Spleen (tissue), 11 donors: Measurements from ENCODE around the gene ZNF747. TPM values are rescaled to one million over a fixed set of nuclear protein-coding genes. Genes with fewer than 3 reads are reported as not detected.
"Not testable (repeated sequence)": the region's sequence is repeated elsewhere in the genome, so short reads cannot be mapped to it uniquely, and the experiment has no call there.

ENCODE experiments used
- DNase-seq: peaks from one replicate; pipeline ENCODE4 v3.0.0-alpha.2; 2020
- H3K27ac ChIP-seq, 8 donors: fragments of 200-600 bp; sonication (generic) in 7 of 8; 1 replicate in 4 of 8; 2 replicates in 4 of 8; pipeline versions ENCODE4 v1.5.0 to v1.8.0; 2016 to 2021; ENCODE audit warnings: inconsistent platforms in 4 of 8, mild to moderate bottlenecking in 4 of 8, moderate library complexity in 1 of 8
- H3K27me3 ChIP-seq, 7 donors: fragments of 200-600 bp; sonication (generic) in 6 of 7; replicated peaks in 1 of 7; 1 replicate in 4 of 7; 2 replicates in 3 of 7; pipeline versions ENCODE4 v1.5.0 to v1.8.0; 2016 to 2021; ENCODE audit warnings: inconsistent platforms in 3 of 7, mild to moderate bottlenecking in 1 of 7
- H3K36me3 ChIP-seq, 6 donors: fragments of 200-600 bp; sonication (generic) in 5 of 6; 1 replicate in 4 of 6; 2 replicates in 2 of 6; pipeline versions ENCODE4 v1.5.0 to v1.8.0; 2016 to 2021; ENCODE audit warnings: inconsistent platforms in 2 of 6
- H3K4me1 ChIP-seq, 6 donors: fragments of 200-600 bp; sonication (generic) in 5 of 6; 1 replicate in 3 of 6; 2 replicates in 3 of 6; pipeline versions ENCODE4 v1.5.0 to v1.8.0; 2016 to 2021; ENCODE audit warnings: inconsistent platforms in 3 of 6
- H3K4me3 ChIP-seq, 8 donors: fragments of 200-600 bp; sonication (generic) in 7 of 8; 1 replicate in 4 of 8; 2 replicates in 4 of 8; pipeline versions ENCODE4 v1.5.0 to v1.8.0; 2016 to 2021; ENCODE audit warnings: inconsistent platforms in 4 of 8, mild to moderate bottlenecking in 4 of 8, moderate library complexity in 2 of 8
- H3K9me3 ChIP-seq, 8 donors: fragments of 200-600 bp; sonication (generic) in 7 of 8; 1 replicate in 4 of 8; 2 replicates in 4 of 8; pipeline versions ENCODE4 v1.5.0 to v1.8.0; 2016 to 2021; ENCODE audit warnings: inconsistent platforms in 4 of 8
- CTCF ChIP-seq, 11 experiments: fragments of 200-600 bp in 7 of 11; fragments of 450-650 bp in 4 of 11; sonication (generic) in 4 of 11; IDR thresholded peaks in 8 of 11; conservative IDR thresholded peaks in 3 of 11; 1 replicate in 7 of 11; 2 replicates in 4 of 11; pipeline versions ENCODE4 v1.4.0 to v1.8.0; 2016 to 2021; ENCODE audit warnings: antibody characterized with exemption in 11 of 11, inconsistent platforms in 4 of 11, mild to moderate bottlenecking in 1 of 11
- POLR2A ChIP-seq, 3 donors: fragments of 450-650 bp; IDR thresholded peaks; one replicate each; pipeline ENCODE4 v1.5.1; 2017; ENCODE audit warnings: antibody characterized with exemption in 3 of 3, mild to moderate bottlenecking in 1 of 3
- POLR2AphosphoS5 ChIP-seq, 3 donors: sonication (generic); formaldehyde crosslinking; IDR thresholded peaks; one replicate each; pipeline ENCODE4 v1.5.1; 2017; ENCODE audit warnings: antibody characterized with exemption in 3 of 3
- WGBS, 5 donors: extraction: QIAGEN DNeasy Blood & Tissue Kit in 3 of 5; methylation state at CpG; one replicate each; pipeline versions ENCODE4 v1.1.5 to v1.1.7; 2013 to 2018; 5-methylcytosine and 5-hydroxymethylcytosine counted together
- intact Hi-C: fragments of 100-400 bp; cut with DNase I; formaldehyde crosslinking; loops from one replicate; pipeline ENCODE4 v1.15.0; 2023; ENCODE audit warnings: low total_unique reads
- polyA plus RNA-seq, 3 donors: library from polyadenylated mRNA; stranded (reverse); fragments of 200-250 nt; gene quantifications; one replicate each; pipeline ENCODE4 v1.2.1, GENCODE V29; 2013
- total RNA-seq, 7 donors: library from RNA; depleted of rRNA in 3 of 7; stranded (reverse); fragments of >200 nt in 3 of 7; fragmentation: NEBNext Ultra II Directional in 4 of 7; extraction: Animal tissue kit (Norgen Biotek cat#: 25700) in 4 of 7; gene quantifications; one replicate each; pipeline versions ENCODE4 v1.1.0 to v1.2.1, GENCODE V29; 2016 to 2021
- donor health status: healthy with polysubstance abuse.
- donor health status: DM: no; HTN: no; CAD: no; lungs with moderate emphysema.
- donor health status: DM: no; HTN: no; CAD: no.
- donor health status: Bipolar disorder and iron deficiency.
- donor health status: healthy.
- donor health status: DM: no; HTN: no; CAD: no.
- donor health status: DM: yes; HTN: yes; CAD: no.

ZNF747 gene
- total and polyA plus RNA-seq, 10 donors: 5.9 to 16.1 (median 10.9) TPM

DNA sequence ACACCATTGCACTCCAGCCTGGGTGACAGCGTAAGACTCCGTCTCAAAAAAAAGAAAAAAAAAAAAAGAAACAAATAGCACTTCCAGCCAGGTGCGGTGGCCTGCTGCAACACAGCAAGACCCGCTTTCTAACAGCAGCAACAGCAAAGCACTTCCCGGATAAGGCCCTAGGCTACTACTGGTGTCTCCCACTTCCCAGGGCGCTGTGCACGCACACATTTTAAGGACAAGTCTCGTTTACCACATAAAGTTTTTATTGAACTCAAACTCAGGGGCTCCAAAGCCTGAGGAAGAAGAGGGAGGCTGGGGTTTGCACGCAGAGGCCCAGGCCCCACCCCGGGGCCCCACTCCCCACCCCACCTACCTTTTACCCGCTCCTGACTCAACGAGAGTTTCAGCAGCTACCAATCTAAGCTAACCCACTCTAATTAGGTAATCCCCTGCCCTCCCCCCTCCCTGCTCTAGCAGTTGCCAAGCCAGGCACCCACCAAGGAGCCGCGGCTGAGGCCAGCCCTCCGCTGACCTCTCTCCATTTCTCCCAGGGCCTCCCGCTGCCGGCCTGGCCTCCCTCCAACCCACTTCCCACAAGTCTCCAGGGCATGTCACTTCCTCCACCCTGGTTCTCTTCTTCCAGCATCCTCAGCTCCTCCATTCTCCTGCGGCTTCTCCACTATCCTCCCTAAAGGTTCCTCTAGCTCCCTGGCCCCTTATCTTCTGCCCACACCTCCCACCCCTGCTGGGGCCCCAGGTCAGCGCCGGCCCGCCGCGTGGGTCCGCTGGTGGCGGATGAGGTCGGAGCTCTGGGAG, 10.7 kb downstream of the ZNF747 start:
- peak overlapping the region in 3 of 8 donors; percentile 13 to 33 (median 30) for H3K27ac ChIP-seq
- 76 to 84% (median 79%) methylated on average over 23 to 26 of the region's 26 CpGs for WGBS, 5 donors
- H3K36me3 ChIP-seq: peaks cover 0 to 50% (median 37%) of the 10 kb centered on the region in 6 donors
- TF ChIP-seq POLR2A (IDR thresholded peaks at IDR 0.05) (no peak), POLR2AphosphoS5 (IDR thresholded peaks at IDR 0.05) (peak in 1 of 3 donors; percentile 15), CTCF (IDR thresholded peaks at IDR 0.05 in 8 of 11, conservative IDR thresholded peaks at IDR 0.05 in 3 of 11) (no peak)
- no peaks in the 10 kb centered on the region for H3K9me3 ChIP-seq
- DNase-seq: no peak
- no peak overlapping the region for H3K4me3 ChIP-seq
- H3K27me3 ChIP-seq: no peaks in the 10 kb centered on the region
- intact Hi-C loops: loop anchor here (10.0 kb wide), 1 partner anchor 79 kb away; the partner anchor contains the start of gene SEPHS2
- peaks cover 6 to 43% (median 31%) of the 10 kb centered on the region in 6 donors for H3K4me1 ChIP-seq

GRCh38 chr16:30522702-30523463, 11.8 kb downstream of the ZNF747 start:
- H3K36me3 ChIP-seq: peaks cover 0 to 60% (median 47%) of the 10 kb centered on the region in 6 donors
- not testable (repeated sequence) for H3K27ac ChIP-seq, H3K9me3 ChIP-seq, DNase-seq, H3K4me3 ChIP-seq, H3K27me3 ChIP-seq
- TF ChIP-seq POLR2AphosphoS5 (IDR thresholded peaks at IDR 0.05): peak in 1 of 3 donors; percentile 35
- 82 to 90% (median 86%) methylated on average over 12 of the region's 12 CpGs for WGBS, 5 donors
- peaks cover 3 to 32% (median 21%) of the 10 kb centered on the region in 6 donors for H3K4me1 ChIP-seq
- intact Hi-C loops: loop anchor here (10.0 kb wide), 1 partner anchor 78 kb away; the partner anchor contains the start of gene SEPHS2

GRCh38 chr16:30521873-30522641, 12.6 kb downstream of the ZNF747 start:
- Histone ChIP-seq H3K36me3 (peaks cover 0 to 69% (median 55%) of the 10 kb centered on the region in 6 donors), H3K4me1 (peaks cover 0 to 26% (median 15%) of the 10 kb centered on the region in 6 donors), H3K9me3 (no peaks in the 10 kb centered on the region), H3K27me3 (no peaks in the 10 kb centered on the region), H3K27ac (peak overlapping the region in 1 of 8 donors; percentile 1), H3K4me3 (no peak overlapping the region)
- TF ChIP-seq POLR2AphosphoS5 (IDR thresholded peaks at IDR 0.05): peak in 2 of 3 donors; percentile 31 to 40
- no peak for TF ChIP-seq POLR2A (IDR thresholded peaks at IDR 0.05)
- WGBS, 5 donors: 69 to 80% (median 72%) methylated on average over 11 of the region's 11 CpGs
- DNase-seq: no peak
- intact Hi-C loops: loop anchor here (10.0 kb wide), 1 partner anchor 77 kb away; the partner anchor contains the start of gene SEPHS2

DNA sequence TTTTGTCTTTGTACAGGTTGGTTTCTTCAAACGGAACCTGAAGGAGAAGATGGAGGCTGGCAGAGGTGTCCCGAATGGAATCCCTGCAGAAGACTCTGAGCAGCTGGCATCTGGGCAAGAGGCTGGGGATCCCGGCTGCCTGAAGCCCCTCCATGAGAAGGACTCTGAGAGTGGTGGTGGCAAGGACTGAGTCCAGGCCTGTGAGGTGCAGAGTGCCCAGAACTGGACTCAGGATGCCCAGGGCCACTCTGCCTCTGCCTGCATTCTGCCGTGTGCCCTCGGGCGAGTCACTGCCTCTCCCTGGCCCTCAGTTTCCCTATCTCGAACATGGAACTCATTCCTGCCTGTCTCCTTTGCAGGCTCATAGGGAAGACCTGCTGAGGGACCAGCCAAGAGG, 13.2 kb downstream of the ZNF747 start:
- WGBS, 5 donors: 85 to 95% (median 94%) methylated on average over 7 of the region's 7 CpGs
- Histone ChIP-seq H3K4me1 (peaks cover 0 to 26% (median 15%) of the 10 kb centered on the region in 6 donors), H3K9me3 (no peaks in the 10 kb centered on the region), H3K27ac (peak overlapping the region in 1 of 8 donors; percentile 1), H3K36me3 (peaks cover 0 to 74% (median 61%) of the 10 kb centered on the region in 6 donors), H3K4me3 (no peak overlapping the region), H3K27me3 (no peaks in the 10 kb centered on the region)
- TF ChIP-seq CTCF (IDR thresholded peaks at IDR 0.05 in 8 of 11, conservative IDR thresholded peaks at IDR 0.05 in 3 of 11): no peak
- TF ChIP-seq POLR2AphosphoS5 (IDR thresholded peaks at IDR 0.05): peak in 1 of 3 donors; percentile 42
- intact Hi-C loops: loop anchor here (10.0 kb wide), 1 partner anchor 77 kb away; the partner anchor contains the start of gene SEPHS2
- no peak for DNase-seq
